WERI-Rb-1 (cell line): Measurements from ENCODE around the gene PIK3C2A.

Experiments used
- DNase-seq: peaks from one replicate; pipeline ENCODE4 v3.0.0-alpha.2; 2020
- H3K27ac ChIP-seq: fragments of 250-450 bp; sonication (Bioruptor Pico); 2 replicates; pipeline ENCODE4 v1.5.1; 2020; ENCODE audit warnings: mild to moderate bottlenecking, moderate library complexity
- H3K27me3 ChIP-seq: fragments of 250-450 bp; sonication (Bioruptor Pico); 2 replicates; pipeline ENCODE4 v1.5.1; 2021; ENCODE audit warnings: mild to moderate bottlenecking, low read depth, moderate library complexity; ENCODE audit not compliant: insufficient read depth, severe bottlenecking
- H3K36me3 ChIP-seq: fragments of 250-450 bp; sonication (Bioruptor Pico); 2 replicates; pipeline ENCODE4 v1.5.1; 2020; ENCODE audit warnings: mild to moderate bottlenecking, moderate library complexity
- H3K4me3 ChIP-seq: 2 replicates; pipeline ENCODE4 v1.5.1; 2011; ENCODE audit warnings: low read depth, mild to moderate bottlenecking, control low read depth, low read length
- H3K9me3 ChIP-seq: fragments of 250-450 bp; sonication (Bioruptor Pico); 2 replicates; pipeline ENCODE4 v1.5.1; 2021; ENCODE audit warnings: mild to moderate bottlenecking, moderate library complexity; ENCODE audit not compliant: severe bottlenecking
- TF ChIP-seq, protein P1 (sequence below): IDR thresholded peaks from 2 replicates; pipeline ENCODE4 v1.5.1; 2011; ENCODE audit warnings: low read depth, mild to moderate bottlenecking, control low read depth, inconsistent platforms, low read length

PIK3C2A gene

DNA sequence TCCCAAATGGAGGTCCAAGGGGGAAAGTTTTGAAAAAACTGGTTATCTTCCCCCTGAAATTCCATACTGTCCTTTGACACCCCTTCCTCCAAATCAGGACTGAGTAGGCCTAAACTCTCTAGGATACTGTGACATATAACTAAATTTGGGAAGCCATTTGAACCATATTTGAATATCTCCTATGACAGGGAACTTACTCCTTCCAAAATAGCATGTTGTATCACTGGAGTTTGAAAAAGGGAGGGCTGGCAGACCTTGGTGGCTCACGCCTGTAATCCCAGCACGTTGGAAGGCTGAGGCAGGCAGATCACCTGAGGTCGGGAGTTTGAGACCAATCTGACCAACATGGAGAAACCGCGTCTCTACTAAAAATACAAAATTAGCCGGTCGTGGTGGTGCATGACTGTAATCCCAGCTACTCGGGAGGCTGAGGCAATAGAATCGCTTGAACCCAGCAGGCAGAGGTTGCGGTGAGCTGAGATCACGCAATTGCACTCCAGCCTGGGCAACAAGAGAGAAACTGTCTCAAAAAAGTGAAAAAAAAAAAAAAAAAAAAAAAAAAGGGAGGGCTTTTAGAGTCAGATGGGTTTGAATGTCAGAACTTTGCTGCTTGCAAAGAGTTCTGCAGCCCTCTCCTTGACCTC, 42.4 kb downstream of the PIK3C2A start:
- H3K4me3 ChIP-seq, result no peak overlapping the region
- TF ChIP-seq, protein P1, sequence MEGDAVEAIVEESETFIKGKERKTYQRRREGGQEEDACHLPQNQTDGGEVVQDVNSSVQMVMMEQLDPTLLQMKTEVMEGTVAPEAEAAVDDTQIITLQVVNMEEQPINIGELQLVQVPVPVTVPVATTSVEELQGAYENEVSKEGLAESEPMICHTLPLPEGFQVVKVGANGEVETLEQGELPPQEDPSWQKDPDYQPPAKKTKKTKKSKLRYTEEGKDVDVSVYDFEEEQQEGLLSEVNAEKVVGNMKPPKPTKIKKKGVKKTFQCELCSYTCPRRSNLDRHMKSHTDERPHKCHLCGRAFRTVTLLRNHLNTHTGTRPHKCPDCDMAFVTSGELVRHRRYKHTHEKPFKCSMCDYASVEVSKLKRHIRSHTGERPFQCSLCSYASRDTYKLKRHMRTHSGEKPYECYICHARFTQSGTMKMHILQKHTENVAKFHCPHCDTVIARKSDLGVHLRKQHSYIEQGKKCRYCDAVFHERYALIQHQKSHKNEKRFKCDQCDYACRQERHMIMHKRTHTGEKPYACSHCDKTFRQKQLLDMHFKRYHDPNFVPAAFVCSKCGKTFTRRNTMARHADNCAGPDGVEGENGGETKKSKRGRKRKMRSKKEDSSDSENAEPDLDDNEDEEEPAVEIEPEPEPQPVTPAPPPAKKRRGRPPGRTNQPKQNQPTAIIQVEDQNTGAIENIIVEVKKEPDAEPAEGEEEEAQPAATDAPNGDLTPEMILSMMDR, result no peak

DNA sequence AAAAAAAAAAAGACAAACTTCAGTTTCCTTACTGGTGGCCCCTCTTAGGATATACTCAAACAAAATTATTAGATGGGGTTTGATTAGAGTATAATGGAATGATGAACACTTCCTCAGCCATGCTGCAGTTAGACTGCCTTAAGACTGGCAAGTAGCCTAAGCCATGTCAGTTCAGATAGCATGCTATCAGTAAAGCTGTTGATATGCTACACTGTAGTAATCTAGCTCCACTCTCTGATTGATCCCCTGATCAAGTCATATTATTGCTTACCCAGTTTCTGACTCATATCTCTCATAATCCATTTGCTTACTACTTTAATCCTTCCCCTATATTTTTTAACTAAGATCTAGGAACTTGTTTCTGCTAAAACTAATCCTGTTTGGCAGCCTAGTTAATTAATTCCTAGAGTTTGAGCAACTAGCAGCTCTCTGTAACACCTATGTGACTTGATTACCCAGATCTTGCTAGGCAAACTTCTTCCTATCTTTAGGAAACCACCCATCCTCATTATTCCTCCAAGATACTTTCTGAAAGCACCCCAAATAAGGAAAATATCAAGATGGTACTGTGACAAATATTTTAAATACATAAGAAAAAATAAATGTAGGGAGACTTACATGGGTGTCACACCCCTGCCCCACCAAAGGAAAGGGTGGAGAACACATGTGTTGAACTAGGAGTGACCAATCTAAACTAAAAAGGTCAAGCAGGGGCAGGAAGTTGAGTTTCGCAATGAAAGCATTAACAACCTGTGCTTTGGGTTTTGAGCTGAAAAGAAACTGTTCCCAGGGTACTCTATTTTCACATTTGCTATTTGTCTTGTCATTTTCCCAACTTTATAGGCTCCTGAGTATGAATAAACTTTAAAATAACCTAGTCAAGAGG, 43.2 kb downstream of the PIK3C2A start:
- no peak overlapping the region for H3K27ac ChIP-seq
- no peak overlapping the region for H3K4me3 ChIP-seq
- H3K36me3 ChIP-seq, result peaks cover 27% of the 10 kb centered on the region
- H3K9me3 ChIP-seq, result no peaks in the 10 kb centered on the region
- no peak for DNase-seq
- TF ChIP-seq, protein P1, result no peak
- no peaks in the 10 kb centered on the region for H3K27me3 ChIP-seq

More for the DNA sequence above, 42.4 kb downstream of the PIK3C2A start:
- peaks cover 31% of the 10 kb centered on the region for H3K36me3 ChIP-seq
- H3K27me3 ChIP-seq, result no peaks in the 10 kb centered on the region
- no peak overlapping the region for H3K27ac ChIP-seq
- DNase-seq, result no peak
- no peaks in the 10 kb centered on the region for H3K9me3 ChIP-seq

DNA sequence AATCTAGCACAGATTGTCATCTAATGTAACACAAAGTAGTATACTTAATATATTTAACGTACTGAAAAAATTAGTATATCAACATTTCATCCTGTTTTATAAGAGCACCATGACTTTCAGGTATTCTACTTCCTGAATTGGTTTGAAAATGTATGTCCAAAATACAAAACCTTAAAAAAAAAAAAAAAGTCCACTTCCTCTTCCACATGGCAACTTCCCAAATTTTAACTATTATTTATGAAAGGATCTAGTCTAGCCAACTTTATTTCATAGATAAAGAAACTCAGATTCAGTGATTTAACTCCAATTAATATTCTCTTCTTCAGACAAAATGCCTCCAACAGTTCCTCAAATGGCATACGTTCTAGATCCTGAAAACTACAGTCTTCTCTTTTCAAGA, 44.0 kb downstream of the PIK3C2A start:
- no peaks in the 10 kb centered on the region for H3K27me3 ChIP-seq
- no peak overlapping the region for H3K27ac ChIP-seq
- H3K4me3 ChIP-seq, result no peak overlapping the region
- TF ChIP-seq, protein P1, result no peak
- peaks cover 19% of the 10 kb centered on the region for H3K36me3 ChIP-seq
- no peak for DNase-seq
- no peaks in the 10 kb centered on the region for H3K9me3 ChIP-seq

DNA sequence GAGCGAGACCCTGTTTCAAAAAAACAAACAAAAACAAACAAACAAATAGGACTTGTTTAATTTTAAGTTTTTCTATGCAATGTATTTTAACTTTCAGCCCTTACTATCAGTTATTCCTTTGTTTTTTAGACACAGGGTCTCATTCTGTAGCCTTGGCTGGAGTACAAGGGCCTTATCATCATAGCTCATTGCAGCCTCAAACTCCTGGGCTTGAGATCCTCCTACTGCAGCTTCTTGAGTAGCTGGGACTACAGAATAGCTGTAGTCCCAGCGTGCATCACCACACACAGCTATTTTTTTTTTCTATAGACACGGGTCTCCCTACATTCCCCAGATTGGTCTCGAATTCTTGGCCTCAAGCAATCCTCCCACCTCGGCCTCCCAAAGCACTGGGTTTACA, 44.5 kb downstream of the PIK3C2A start:
- Histone ChIP-seq H3K9me3 (no peaks in the 10 kb centered on the region), H3K27ac (no peak overlapping the region), H3K27me3 (no peaks in the 10 kb centered on the region), H3K4me3 (no peak overlapping the region), H3K36me3 (peaks cover 14% of the 10 kb centered on the region)
- TF ChIP-seq, protein P1, result no peak
- no peak for DNase-seq

DNA sequence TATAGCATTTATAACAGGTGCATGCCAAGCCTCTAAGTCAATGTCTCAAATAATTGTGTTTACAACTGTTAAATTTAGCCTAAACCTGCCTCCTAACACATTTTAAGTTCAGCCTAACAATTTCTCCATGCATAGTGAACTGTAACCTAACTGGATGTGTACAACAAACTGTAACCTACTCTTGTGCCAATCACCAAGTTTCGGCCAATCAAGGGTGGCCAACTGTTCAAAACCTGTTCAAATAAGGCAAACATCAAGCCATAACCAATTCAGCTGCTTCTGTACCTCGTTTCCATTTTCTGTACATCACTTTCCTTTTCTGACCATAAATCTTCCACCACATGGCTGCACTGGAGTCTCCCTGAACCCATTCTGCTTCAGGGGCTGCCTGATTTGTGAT, 45.4 kb downstream of the PIK3C2A start:
- TF ChIP-seq, protein P1, result no peak
- H3K36me3 ChIP-seq, result peaks cover 5% of the 10 kb centered on the region; the same call in 1 of the 2 replicates
- DNase-seq, result no peak
- no peak overlapping the region for H3K4me3 ChIP-seq
- no peaks in the 10 kb centered on the region for H3K9me3 ChIP-seq
- H3K27me3 ChIP-seq, result no peaks in the 10 kb centered on the region
- no peak overlapping the region for H3K27ac ChIP-seq
